Right lobe of liver (tissue), 4 donors: ENCODE measurements around the gene BHLHE40.

ENCODE experiments used
- CTCF ChIP-seq, 4 donors: fragments of 200-600 bp in 3 of 4; fragments of 450-650 bp in 1 of 4; IDR thresholded peaks; one replicate each; pipeline versions ENCODE4 v1.5.1 to v1.8.0; 2016 to 2022; ENCODE audit warnings: antibody characterized with exemption in 4 of 4, mild to moderate bottlenecking in 2 of 4
- POLR2A ChIP-seq: fragments of 450-650 bp; IDR thresholded peaks from one replicate; pipeline ENCODE4 v1.6.1; 2017; ENCODE audit warnings: antibody characterized with exemption, mild to moderate bottlenecking
- donor health status: DM: no; HTN: no; CAD: no.
- donor health status: DM: no; HTN: no; CAD: no.
- donor health status: DM: no; HTN: yes; CAD: no.

GRCh38 chr3:4935347-4935746 lies 43.9 kb upstream of the BHLHE40 start:
- TF ChIP-seq CTCF (IDR thresholded peaks at IDR 0.05) = no peak
- TF ChIP-seq POLR2A = no peak
